ENCODE measurements around the gene TACR1. TPM values are rescaled to one million over a fixed set of nuclear protein-coding genes. Genes with fewer than 3 reads are reported as not detected.

The TACR1 gene
- total and polyA plus RNA-seq, 2 of the 8 experiments (the other 6 are each of a cell fraction or from before 2014, with no cell fraction given), result 0.09 to 0.37 TPM

DNA sequence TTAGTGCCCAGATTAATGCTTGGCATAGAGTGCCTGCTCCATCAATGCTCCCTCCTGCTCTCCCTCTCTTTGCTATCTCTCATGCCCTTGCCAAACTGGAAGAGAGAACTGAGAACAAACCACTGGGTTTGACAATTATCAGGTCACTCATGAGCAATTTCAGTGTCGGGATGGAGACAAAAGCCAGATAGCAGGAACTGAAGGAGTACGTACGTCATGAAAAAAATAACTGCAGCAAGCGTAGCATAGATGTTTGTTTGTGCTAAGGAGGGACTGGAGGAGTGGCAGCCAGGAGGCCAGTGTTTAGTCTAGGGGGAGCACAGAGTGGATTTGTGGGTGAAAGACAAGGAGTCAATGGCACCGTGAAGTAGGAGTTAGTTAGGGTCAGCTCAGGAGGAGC, 127.6 kb downstream of the TACR1 start:
- Histone ChIP-seq H3K4ac (replicated peaks; ENCODE audit: insufficient read length, low read depth, low read length) (no peak overlapping the region), H3K18ac (ENCODE audit: extremely low read depth, low read length) (no peak overlapping the region), H3K4me2 (ENCODE audit: insufficient read depth in 1 of 2, low read depth in 2 of 2, low read length in 2 of 2) (no peak overlapping the region), H3K9ac (replicated peaks in 1 of 4; ENCODE audit: extremely low read depth in 1 of 4, low read depth in 3 of 4, low read length in 3 of 4) (no peak overlapping the region), H3K79me2 (ENCODE audit: control insufficient read depth in 1 of 2, insufficient read depth in 2 of 2, low read length in 2 of 2) (no peaks in the 10 kb centered on the region), H2BK12ac (ENCODE audit: low read depth, low read length) (no peak overlapping the region), H3K9me3 (ENCODE audit: insufficient read depth in 2 of 2, low read depth in 1 of 2, low read length in 1 of 2) (no peaks in the 10 kb centered on the region), H2BK20ac (ENCODE audit: low read length) (no peak overlapping the region), H2BK5ac (ENCODE audit: low read depth, low read length) (no peak overlapping the region), H4K20me1 (replicated peaks in 1 of 2; ENCODE audit: control insufficient read depth in 1 of 2, insufficient read depth in 2 of 2, low read length in 2 of 2) (no peaks in the 10 kb centered on the region), H4K5ac (ENCODE audit: insufficient read length, low read depth, low read length) (no peak overlapping the region), H4K8ac (ENCODE audit: extremely low read depth, insufficient read depth, low read length) (no peak overlapping the region), H3K14ac (ENCODE audit: insufficient read length) (no peak overlapping the region), H3K56ac (replicated peaks; ENCODE audit: insufficient read length, low read depth, low read length) (no peak overlapping the region), H3K23me2 (ENCODE audit: low read depth, low read length) (no peaks in the 10 kb centered on the region), H3K27ac (ENCODE audit: low read depth, low read length) (no peak overlapping the region), H3K27me3 (replicated peaks in 1 of 4; ENCODE audit: control insufficient read depth in 3 of 4, extremely low read depth in 1 of 4, insufficient read depth in 3 of 4, low read length in 3 of 4) (no peaks in the 10 kb centered on the region), H3K4me1 (replicated peaks in 1 of 4; ENCODE audit: control insufficient read depth in 3 of 4, insufficient read depth in 4 of 4, low read length in 3 of 4) (peaks cover 0 to 3% (median 2%) of the 10 kb centered on the region in 4 experiments; a peak in 2 of 7 replicates), H3K36me3 (ENCODE audit: control insufficient read depth in 2 of 4, insufficient read depth in 4 of 4, low read length in 3 of 4) (no peaks in the 10 kb centered on the region), H4K91ac (replicated peaks; ENCODE audit: insufficient read length, low read length) (no peak overlapping the region), H2BK15ac (ENCODE audit: low read length) (no peak overlapping the region), H3K79me1 (ENCODE audit: low read depth, low read length) (no peaks in the 10 kb centered on the region), H3K4me3 (ENCODE audit: extremely low read depth in 1 of 4, insufficient read depth in 2 of 4, low read depth in 3 of 4, low read length in 4 of 4) (no peak overlapping the region), H2AK5ac (ENCODE audit: low read depth, low read length) (no peak overlapping the region), H3K23ac (ENCODE audit: insufficient read length) (no peak overlapping the region), H2AFZ (ENCODE audit: low read length) (no peak overlapping the region), H2BK120ac (replicated peaks; ENCODE audit: low read depth, low read length) (no peak overlapping the region)
- FAIRE-seq, result no peak
- WGBS, 2 experiments (ENCODE audit: extremely low coverage in 1 of 2, insufficient coverage in 1 of 2, insufficient read length in 1 of 2, insufficient replicate concordance in 2 of 2, low coverage in 1 of 2, low lambda C conversion rate in 2 of 2, missing lambda C conversion rate in 1 of 2), result 89% methylated on average over 5 of the region's 5 CpGs; no CpG with 5 or more reads in 1 of the 2 experiments
- POLR2A ChIA-PET (ENCODE audit: partially characterized antibody), result no interaction called here
- CTCF ChIA-PET (ENCODE audit: partially characterized antibody), result interaction anchor here (0.6 to 0.7 kb wide), 2 partner anchors 29 to 256 kb away, joined by 3 read pairs; no protein-coding TSS in a partner anchor
- DNase-seq (ENCODE audit: low read depth in 1 of 2, low spot score in 2 of 2), result no peak
- TF ChIP-seq TAF1 (IDR thresholded peaks at IDR 0.05; ENCODE audit: low read depth, low read length) (no peak), GABPA (IDR thresholded peaks at IDR 0.05; ENCODE audit: borderline replicate concordance, insufficient read depth, low read length) (no peak), TCF12 (IDR thresholded peaks at IDR 0.05; ENCODE audit: low read depth, low read length) (no peak), POU5F1 (IDR thresholded peaks at IDR 0.05; ENCODE audit: low read depth, low read length) (no peak), HDAC2 (IDR thresholded peaks at IDR 0.05; ENCODE audit: borderline replicate concordance in 1 of 2, low read depth in 2 of 2, low read length in 2 of 2) (no peak), POLR2AphosphoS5 (IDR thresholded peaks at IDR 0.05; ENCODE audit: low read depth, low read length) (no peak), YY1 (IDR thresholded peaks at IDR 0.05; ENCODE audit: low read depth, low read length) (no peak), SIRT6 (IDR thresholded peaks at IDR 0.05; ENCODE audit: low read length) (no peak), RNF2 (IDR thresholded peaks at IDR 0.05; ENCODE audit: borderline replicate concordance, low read depth, low read length, missing control alignments, poor library complexity, severe bottlenecking) (no peak), CHD1 (IDR thresholded peaks at IDR 0.05; ENCODE audit: low read depth, low read length) (no peak), SP2 (IDR thresholded peaks at IDR 0.05; ENCODE audit: low read length) (no peak), CEBPB (IDR thresholded peaks at IDR 0.05; ENCODE audit: low read depth, low read length) (no peak), MAFK (IDR thresholded peaks at IDR 0.05; ENCODE audit: low read depth, low read length) (no peak), SRF (IDR thresholded peaks at IDR 0.05; ENCODE audit: low read depth, low read length) (no peak), SIN3A (conservative IDR thresholded peaks at IDR 0.05 in 1 of 2, IDR thresholded peaks at IDR 0.05 in 1 of 2; ENCODE audit: low read depth in 1 of 2, low read length in 2 of 2) (no peak), POLR2A (IDR thresholded peaks at IDR 0.05; ENCODE audit: control extremely low read depth in 1 of 2, low read depth in 2 of 2, low read length in 2 of 2) (no peak)

All from H1 (cell line).